HEK293 (cell line): ENCODE measurements around the gene TRIM46.

Source experiments
- CTCF ChIA-PET: fragments of 350-600 bp; formaldehyde crosslinking; extraction: SDS; loops from one replicate; lab custom pipeline; 2021; ENCODE audit warnings: antibody characterized with exemption; lab: Yijun Ruan, JAX
- POLR2A ChIA-PET: fragments of 300-600 bp; formaldehyde crosslinking; extraction: SDS; loops from one replicate; lab custom pipeline; 2020; ENCODE audit warnings: antibody characterized with exemption, inconsistent platforms; lab: Yijun Ruan, JAX
- H3K27ac ChIP-seq: fragments of 200-500 bp; sonication (Bioruptor generic); 2 replicates; pipeline ENCODE4 v1.5.1; 2014; ENCODE audit warnings: low read depth, low read length, control low read depth, inconsistent platforms; ENCODE audit errors: extremely low read depth
- H3K36me3 ChIP-seq, 2 experiments: fragments of 200-500 bp in 1 of 2; sonication (Bioruptor generic) in 1 of 2; 1 replicate in 1 of 2; 2 replicates in 1 of 2; pipeline ENCODE4 v1.5.1; 2014 to 2017; ENCODE audit warnings: inconsistent platforms in 2 of 2, low read length in 2 of 2; ENCODE audit not compliant: control insufficient read depth in 2 of 2, insufficient read depth in 1 of 2
- H3K4me1 ChIP-seq: fragments of 200-500 bp; sonication (Bioruptor generic); 2 replicates; pipeline ENCODE4 v1.5.1; 2014; ENCODE audit warnings: mild to moderate bottlenecking, low read length, inconsistent platforms; ENCODE audit not compliant: control insufficient read depth, insufficient read depth
- H3K4me3 ChIP-seq: 2 replicates; pipeline ENCODE4 v1.5.1; 2011; ENCODE audit warnings: low read depth, mild to moderate bottlenecking, control low read depth, low read length, moderate library complexity
- H3K9me3 ChIP-seq: fragments of 200-500 bp; sonication (Bioruptor generic); 2 replicates; pipeline ENCODE4 v1.5.1; 2014; ENCODE audit warnings: low read depth, low read length, inconsistent platforms; ENCODE audit not compliant: control insufficient read depth, insufficient read depth
- HOXC10 ChIP-seq: sonication (generic); formaldehyde crosslinking; IDR thresholded peaks from 2 replicates; pipeline ENCODE4 v1.8.1; 2023; ENCODE audit warnings: mild to moderate bottlenecking, missing genetic modification reagents
- KLF10 ChIP-seq: fragments of 450-650 bp; IDR thresholded peaks from 2 replicates; pipeline ENCODE4 v1.5.1; 2018; ENCODE audit warnings: missing biosample characterization, mild to moderate bottlenecking, missing genetic modification characterization
- RBAK ChIP-seq: fragments of 450-650 bp; formaldehyde crosslinking; IDR thresholded peaks from 2 replicates; pipeline ENCODE4 v1.5.1; 2016; ENCODE audit warnings: missing biosample characterization, missing genetic modification characterization
- SCRT2 ChIP-seq: fragments of 450-650 bp; formaldehyde crosslinking; IDR thresholded peaks from 2 replicates; pipeline ENCODE4 v1.5.1; 2016; ENCODE audit warnings: missing biosample characterization, missing genetic modification characterization
- SP2 ChIP-seq: fragments of 450-650 bp; formaldehyde crosslinking; IDR thresholded peaks from 2 replicates; pipeline ENCODE4 v1.5.1; 2016; ENCODE audit warnings: missing biosample characterization, missing genetic modification characterization
- ZNF266 ChIP-seq: fragments of 450-650 bp; formaldehyde crosslinking; IDR thresholded peaks from 2 replicates; pipeline ENCODE4 v1.5.1; 2016; ENCODE audit warnings: missing biosample characterization, missing genetic modification characterization, low read depth
- ZNF510 ChIP-seq: fragments of 450-650 bp; formaldehyde crosslinking; IDR thresholded peaks from 2 replicates; pipeline ENCODE4 v1.5.1; 2018; ENCODE audit warnings: mild to moderate bottlenecking, missing genetic modification characterization, missing biosample characterization; ENCODE audit not compliant: insufficient replicate concordance
- ZNF530 ChIP-seq: fragments of 450-650 bp; formaldehyde crosslinking; IDR thresholded peaks from 2 replicates; pipeline ENCODE4 v1.5.1; 2016; ENCODE audit warnings: low read depth, missing biosample characterization, missing genetic modification characterization
- ZNF560 ChIP-seq: fragments of 450-650 bp; formaldehyde crosslinking; IDR thresholded peaks from 2 replicates; pipeline ENCODE4 v1.5.1; 2017; ENCODE audit warnings: missing biosample characterization, missing genetic modification characterization, borderline replicate concordance
- ZNF585B ChIP-seq: fragments of 450-650 bp; formaldehyde crosslinking; IDR thresholded peaks from 2 replicates; pipeline ENCODE4 v1.5.1; 2016; ENCODE audit warnings: missing biosample characterization, missing genetic modification characterization
- ZNF623 ChIP-seq: fragments of 450-650 bp; formaldehyde crosslinking; IDR thresholded peaks from 2 replicates; pipeline ENCODE4 v1.5.1; 2016; ENCODE audit warnings: missing biosample characterization, missing genetic modification characterization
- ZNF677 ChIP-seq: fragments of 450-650 bp; IDR thresholded peaks from 2 replicates; pipeline ENCODE4 v1.5.0; 2018; ENCODE audit warnings: missing biosample characterization, mild to moderate bottlenecking, missing genetic modification characterization, moderate library complexity
- ZNF701 ChIP-seq: fragments of 450-650 bp; formaldehyde crosslinking; IDR thresholded peaks from 2 replicates; pipeline ENCODE4 v1.5.1; 2016; ENCODE audit warnings: missing biosample characterization, missing genetic modification characterization
- ZNF837 ChIP-seq: fragments of 450-650 bp; formaldehyde crosslinking; IDR thresholded peaks from 2 replicates; pipeline ENCODE4 v1.5.1; 2016; ENCODE audit warnings: missing biosample characterization, missing genetic modification characterization
- TF ChIP-seq, protein P1 (sequence below): fragments of 450-650 bp; formaldehyde crosslinking; IDR thresholded peaks from 2 replicates; pipeline ENCODE4 v1.5.1; 2016; ENCODE audit warnings: missing biosample characterization, missing genetic modification characterization
- TF ChIP-seq, protein P2 (sequence below): fragments of 450-650 bp; formaldehyde crosslinking; IDR thresholded peaks from 2 replicates; pipeline ENCODE4 v1.5.1; 2016; ENCODE audit warnings: missing biosample characterization, missing genetic modification characterization
- TF ChIP-seq, protein P3 (sequence below): fragments of 450-650 bp; formaldehyde crosslinking; IDR thresholded peaks from 2 replicates; pipeline ENCODE4 v1.5.1; 2017; ENCODE audit warnings: missing biosample characterization, missing genetic modification characterization
- TF ChIP-seq, protein P4 (sequence below): fragments of 450-650 bp; formaldehyde crosslinking; IDR thresholded peaks from 2 replicates; pipeline ENCODE4 v1.5.1; 2016; ENCODE audit warnings: missing biosample characterization, missing genetic modification characterization
- TF ChIP-seq, protein P5 (sequence below): IDR thresholded peaks from 2 replicates; pipeline ENCODE4 v1.6.1; 2011; ENCODE audit warnings: mild to moderate bottlenecking, low read depth, low read length, borderline replicate concordance
- TF ChIP-seq, protein P6 (sequence below): fragments of 450-650 bp; formaldehyde crosslinking; IDR thresholded peaks from 2 replicates; pipeline ENCODE4 v1.5.1; 2016; ENCODE audit warnings: missing biosample characterization, missing genetic modification characterization
- TF ChIP-seq, protein P7 (sequence below): fragments of 450-650 bp; formaldehyde crosslinking; IDR thresholded peaks from 2 replicates; pipeline ENCODE4 v1.5.1; 2017; ENCODE audit warnings: missing biosample characterization, missing genetic modification characterization

TRIM46 gene

DNA sequence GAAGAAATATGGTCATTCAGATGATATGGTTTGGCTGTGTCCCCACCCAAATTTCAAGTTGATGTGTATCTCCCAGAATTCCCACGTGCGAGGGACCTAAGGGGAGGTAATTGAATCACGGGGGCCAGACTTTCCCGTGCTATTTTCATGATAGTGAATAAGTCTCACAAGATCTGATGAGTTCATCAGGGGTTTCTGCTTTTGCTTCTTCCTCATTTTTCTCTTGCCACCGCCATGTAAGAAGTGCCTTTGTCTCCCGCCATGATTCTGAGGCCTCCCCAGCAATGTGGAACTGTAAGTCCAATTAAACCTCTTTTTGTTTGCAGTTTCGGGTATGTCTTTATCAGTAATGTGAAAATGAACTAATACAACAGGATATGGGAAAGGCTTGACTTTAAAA, 31.9 kb upstream of the TRIM46 start:
- Histone ChIP-seq H3K27ac (no peak overlapping the region), H3K9me3 (no peaks in the 10 kb centered on the region), H3K4me3 (no peak overlapping the region), H3K36me3 (peaks cover 0 to 19% of the 10 kb centered on the region in 2 experiments; a peak in 2 of 3 replicates), H3K4me1 (no peaks in the 10 kb centered on the region)
- TF ChIP-seq SP2 (tag by site-specific recombination) (no peak), ZNF623 (tag by site-specific recombination) (no peak), ZNF266 (tag by site-specific recombination) (no peak), ZNF560 (tag by site-specific recombination) (no peak), HOXC10 (CRISPR knock-in tag) (no peak)
- TF ChIP-seq, protein P1, sequence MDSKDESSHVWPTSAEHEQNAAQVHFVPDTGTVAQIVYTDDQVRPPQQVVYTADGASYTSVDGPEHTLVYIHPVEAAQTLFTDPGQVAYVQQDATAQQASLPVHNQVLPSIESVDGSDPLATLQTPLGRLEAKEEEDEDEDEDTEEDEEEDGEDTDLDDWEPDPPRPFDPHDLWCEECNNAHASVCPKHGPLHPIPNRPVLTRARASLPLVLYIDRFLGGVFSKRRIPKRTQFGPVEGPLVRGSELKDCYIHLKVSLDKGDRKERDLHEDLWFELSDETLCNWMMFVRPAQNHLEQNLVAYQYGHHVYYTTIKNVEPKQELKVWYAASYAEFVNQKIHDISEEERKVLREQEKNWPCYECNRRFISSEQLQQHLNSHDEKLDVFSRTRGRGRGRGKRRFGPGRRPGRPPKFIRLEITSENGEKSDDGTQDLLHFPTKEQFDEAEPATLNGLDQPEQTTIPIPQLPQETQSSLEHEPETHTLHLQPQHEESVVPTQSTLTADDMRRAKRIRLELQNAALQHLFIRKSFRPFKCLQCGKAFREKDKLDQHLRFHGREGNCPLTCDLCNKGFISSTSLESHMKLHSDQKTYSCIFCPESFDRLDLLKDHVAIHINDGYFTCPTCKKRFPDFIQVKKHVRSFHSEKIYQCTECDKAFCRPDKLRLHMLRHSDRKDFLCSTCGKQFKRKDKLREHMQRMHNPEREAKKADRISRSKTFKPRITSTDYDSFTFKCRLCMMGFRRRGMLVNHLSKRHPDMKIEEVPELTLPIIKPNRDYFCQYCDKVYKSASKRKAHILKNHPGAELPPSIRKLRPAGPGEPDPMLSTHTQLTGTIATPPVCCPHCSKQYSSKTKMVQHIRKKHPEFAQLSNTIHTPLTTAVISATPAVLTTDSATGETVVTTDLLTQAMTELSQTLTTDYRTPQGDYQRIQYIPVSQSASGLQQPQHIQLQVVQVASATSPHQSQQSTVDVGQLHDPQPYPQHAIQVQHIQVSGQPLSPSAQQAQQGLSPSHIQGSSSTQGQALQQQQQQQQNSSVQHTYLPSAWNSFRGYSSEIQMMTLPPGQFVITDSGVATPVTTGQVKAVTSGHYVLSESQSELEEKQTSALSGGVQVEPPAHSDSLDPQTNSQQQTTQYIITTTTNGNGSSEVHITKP (tag by site-specific recombination), result no peak
- TF ChIP-seq, protein P2, sequence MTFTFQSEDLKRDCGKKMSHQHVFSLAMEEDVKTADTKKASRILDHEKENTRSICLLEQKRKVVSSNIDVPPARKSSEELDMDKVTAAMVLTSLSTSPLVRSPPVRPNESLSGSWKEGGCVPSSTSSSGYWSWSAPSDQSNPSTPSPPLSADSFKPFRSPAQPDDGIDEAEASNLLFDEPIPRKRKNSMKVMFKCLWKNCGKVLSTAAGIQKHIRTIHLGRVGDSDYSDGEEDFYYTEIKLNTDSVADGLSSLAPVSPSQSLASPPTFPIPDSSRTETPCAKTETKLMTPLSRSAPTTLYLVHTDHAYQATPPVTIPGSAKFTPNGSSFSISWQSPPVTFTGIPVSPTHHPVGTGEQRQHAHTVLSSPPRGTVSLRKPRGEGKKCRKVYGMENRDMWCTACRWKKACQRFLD, result no peak
- ChIA-PET CTCF (interaction anchor here (1.0 to 2.2 kb wide), 3 partner anchors 26 to 55 kb away, joined by 3 to 9 read pairs (median 7); no protein-coding TSS in a partner anchor), POLR2A (interaction anchor here (1.7 kb wide), 1 partner anchor 26 kb away, joined by 11 read pairs; no protein-coding TSS in a partner anchor)

DNA sequence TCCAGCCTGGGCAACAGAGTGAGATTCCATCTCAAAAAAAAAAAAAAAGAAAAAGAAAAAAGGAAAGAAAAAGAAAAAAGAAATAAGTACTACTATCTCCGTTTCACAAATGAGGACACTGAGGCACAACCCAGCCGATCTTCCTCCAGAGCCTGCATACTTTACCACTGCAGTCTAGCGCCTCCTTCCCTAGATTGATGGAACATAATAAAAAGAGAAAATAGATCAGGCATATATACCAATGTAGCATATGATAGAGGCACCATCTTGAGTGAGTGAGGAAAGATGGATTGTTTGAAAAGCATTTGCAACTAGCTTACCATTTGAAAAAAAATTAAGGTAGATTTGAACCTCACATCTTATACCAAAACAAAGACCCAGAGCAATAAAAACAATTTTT, 28.2 kb upstream of the TRIM46 start:
- no peaks in the 10 kb centered on the region for H3K36me3 ChIP-seq
- H3K4me1 ChIP-seq, result no peaks in the 10 kb centered on the region
- H3K27ac ChIP-seq, result no peak overlapping the region
- ChIA-PET POLR2A (no interaction called here), CTCF (interaction anchor here (0.6 to 3.3 kb wide), 7 partner anchors 23 to 746 kb away, joined by 3 to 13 read pairs (median 4); no protein-coding TSS in a partner anchor)
- H3K4me3 ChIP-seq, result no peak overlapping the region
- no peaks in the 10 kb centered on the region for H3K9me3 ChIP-seq
- TF ChIP-seq ZNF701 (no peak), KLF10 (tag by site-specific recombination) (no peak), ZNF510 (tag by site-specific recombination) (no peak), ZNF585B (tag by site-specific recombination) (no peak), RBAK (tag by site-specific recombination) (no peak), SCRT2 (tag by site-specific recombination) (no peak), ZNF530 (tag by site-specific recombination) (no peak), ZNF837 (tag by site-specific recombination) (no peak), ZNF677 (no peak)
- TF ChIP-seq, protein P3, sequence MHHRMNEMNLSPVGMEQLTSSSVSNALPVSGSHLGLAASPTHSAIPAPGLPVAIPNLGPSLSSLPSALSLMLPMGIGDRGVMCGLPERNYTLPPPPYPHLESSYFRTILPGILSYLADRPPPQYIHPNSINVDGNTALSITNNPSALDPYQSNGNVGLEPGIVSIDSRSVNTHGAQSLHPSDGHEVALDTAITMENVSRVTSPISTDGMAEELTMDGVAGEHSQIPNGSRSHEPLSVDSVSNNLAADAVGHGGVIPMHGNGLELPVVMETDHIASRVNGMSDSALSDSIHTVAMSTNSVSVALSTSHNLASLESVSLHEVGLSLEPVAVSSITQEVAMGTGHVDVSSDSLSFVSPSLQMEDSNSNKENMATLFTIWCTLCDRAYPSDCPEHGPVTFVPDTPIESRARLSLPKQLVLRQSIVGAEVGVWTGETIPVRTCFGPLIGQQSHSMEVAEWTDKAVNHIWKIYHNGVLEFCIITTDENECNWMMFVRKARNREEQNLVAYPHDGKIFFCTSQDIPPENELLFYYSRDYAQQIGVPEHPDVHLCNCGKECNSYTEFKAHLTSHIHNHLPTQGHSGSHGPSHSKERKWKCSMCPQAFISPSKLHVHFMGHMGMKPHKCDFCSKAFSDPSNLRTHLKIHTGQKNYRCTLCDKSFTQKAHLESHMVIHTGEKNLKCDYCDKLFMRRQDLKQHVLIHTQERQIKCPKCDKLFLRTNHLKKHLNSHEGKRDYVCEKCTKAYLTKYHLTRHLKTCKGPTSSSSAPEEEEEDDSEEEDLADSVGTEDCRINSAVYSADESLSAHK, result no peak
- TF ChIP-seq, protein P4, sequence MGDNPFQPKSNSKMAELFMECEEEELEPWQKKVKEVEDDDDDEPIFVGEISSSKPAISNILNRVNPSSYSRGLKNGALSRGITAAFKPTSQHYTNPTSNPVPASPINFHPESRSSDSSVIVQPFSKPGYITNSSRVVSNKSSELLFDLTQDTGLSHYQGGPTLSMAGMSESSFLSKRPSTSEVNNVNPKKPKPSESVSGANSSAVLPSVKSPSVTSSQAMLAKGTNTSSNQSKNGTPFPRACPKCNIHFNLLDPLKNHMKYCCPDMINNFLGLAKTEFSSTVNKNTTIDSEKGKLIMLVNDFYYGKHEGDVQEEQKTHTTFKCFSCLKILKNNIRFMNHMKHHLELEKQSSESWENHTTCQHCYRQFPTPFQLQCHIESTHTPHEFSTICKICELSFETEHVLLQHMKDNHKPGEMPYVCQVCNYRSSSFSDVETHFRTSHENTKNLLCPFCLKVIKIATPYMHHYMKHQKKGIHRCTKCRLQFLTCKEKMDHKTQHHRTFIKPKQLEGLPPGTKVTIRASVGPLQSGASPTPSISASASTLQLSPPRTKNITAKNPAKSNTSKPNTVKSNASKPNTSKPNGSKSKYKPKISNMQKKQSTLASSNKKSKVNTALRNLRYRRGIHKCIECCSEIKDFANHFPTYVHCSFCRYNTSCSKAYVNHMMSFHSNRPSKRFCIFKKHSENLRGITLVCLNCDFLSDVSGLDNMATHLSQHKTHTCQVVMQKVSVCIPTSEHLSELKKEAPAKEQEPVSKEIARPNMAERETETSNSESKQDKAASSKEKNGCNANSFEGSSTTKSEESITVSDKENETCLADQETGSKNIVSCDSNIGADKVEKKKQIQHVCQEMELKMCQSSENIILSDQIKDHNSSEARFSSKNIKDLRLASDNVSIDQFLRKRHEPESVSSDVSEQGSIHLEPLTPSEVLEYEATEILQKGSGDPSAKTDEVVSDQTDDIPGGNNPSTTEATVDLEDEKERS (tag by site-specific recombination), result no peak
- TF ChIP-seq, protein P5, sequence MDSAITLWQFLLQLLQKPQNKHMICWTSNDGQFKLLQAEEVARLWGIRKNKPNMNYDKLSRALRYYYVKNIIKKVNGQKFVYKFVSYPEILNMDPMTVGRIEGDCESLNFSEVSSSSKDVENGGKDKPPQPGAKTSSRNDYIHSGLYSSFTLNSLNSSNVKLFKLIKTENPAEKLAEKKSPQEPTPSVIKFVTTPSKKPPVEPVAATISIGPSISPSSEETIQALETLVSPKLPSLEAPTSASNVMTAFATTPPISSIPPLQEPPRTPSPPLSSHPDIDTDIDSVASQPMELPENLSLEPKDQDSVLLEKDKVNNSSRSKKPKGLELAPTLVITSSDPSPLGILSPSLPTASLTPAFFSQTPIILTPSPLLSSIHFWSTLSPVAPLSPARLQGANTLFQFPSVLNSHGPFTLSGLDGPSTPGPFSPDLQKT, result no peak
- TF ChIP-seq, protein P6, sequence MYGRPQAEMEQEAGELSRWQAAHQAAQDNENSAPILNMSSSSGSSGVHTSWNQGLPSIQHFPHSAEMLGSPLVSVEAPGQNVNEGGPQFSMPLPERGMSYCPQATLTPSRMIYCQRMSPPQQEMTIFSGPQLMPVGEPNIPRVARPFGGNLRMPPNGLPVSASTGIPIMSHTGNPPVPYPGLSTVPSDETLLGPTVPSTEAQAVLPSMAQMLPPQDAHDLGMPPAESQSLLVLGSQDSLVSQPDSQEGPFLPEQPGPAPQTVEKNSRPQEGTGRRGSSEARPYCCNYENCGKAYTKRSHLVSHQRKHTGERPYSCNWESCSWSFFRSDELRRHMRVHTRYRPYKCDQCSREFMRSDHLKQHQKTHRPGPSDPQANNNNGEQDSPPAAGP (tag by site-specific recombination), result no peak
- TF ChIP-seq, protein P7, sequence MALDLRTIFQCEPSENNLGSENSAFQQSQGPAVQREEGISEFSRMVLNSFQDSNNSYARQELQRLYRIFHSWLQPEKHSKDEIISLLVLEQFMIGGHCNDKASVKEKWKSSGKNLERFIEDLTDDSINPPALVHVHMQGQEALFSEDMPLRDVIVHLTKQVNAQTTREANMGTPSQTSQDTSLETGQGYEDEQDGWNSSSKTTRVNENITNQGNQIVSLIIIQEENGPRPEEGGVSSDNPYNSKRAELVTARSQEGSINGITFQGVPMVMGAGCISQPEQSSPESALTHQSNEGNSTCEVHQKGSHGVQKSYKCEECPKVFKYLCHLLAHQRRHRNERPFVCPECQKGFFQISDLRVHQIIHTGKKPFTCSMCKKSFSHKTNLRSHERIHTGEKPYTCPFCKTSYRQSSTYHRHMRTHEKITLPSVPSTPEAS (tag by site-specific recombination), result no peak
